Neutrophil (primary cell): ENCODE results near the gene ASXL2.

Source experiments
- H3K27ac ChIP-seq: fragments of 200-600 bp; sonication (generic); 2 replicates; pipeline ENCODE4 v1.5.1; 2016; ENCODE audit warnings: mild to moderate bottlenecking, moderate library complexity
- H3K27me3 ChIP-seq: fragments of 200-600 bp; sonication (generic); 2 replicates; pipeline ENCODE4 v1.6.0; 2016; ENCODE audit warnings: mild to moderate bottlenecking
- H3K36me3 ChIP-seq: fragments of 200-600 bp; sonication (generic); 2 replicates; pipeline ENCODE4 v1.5.1; 2017
- H3K4me1 ChIP-seq, 2 experiments: fragments of 200-600 bp in 1 of 2; sonication (generic) in 1 of 2; 1 replicate in 1 of 2; 2 replicates in 1 of 2; pipeline versions ENCODE4 v1.5.1 to v1.6.1; 2013 to 2016; ENCODE audit warnings: low read depth in 1 of 2, low read length in 1 of 2, mild to moderate bottlenecking in 1 of 2, moderate library complexity in 1 of 2; ENCODE audit not compliant: control insufficient read depth in 1 of 2, insufficient read depth in 1 of 2
- H3K4me3 ChIP-seq, 2 experiments: fragments of 200-600 bp in 1 of 2; sonication (generic) in 1 of 2; 1 replicate in 1 of 2; 2 replicates in 1 of 2; pipeline ENCODE4 v1.5.1; 2013 to 2016; ENCODE audit warnings: low read depth in 1 of 2, low read length in 1 of 2, mild to moderate bottlenecking in 1 of 2, moderate library complexity in 1 of 2
- H3K9me3 ChIP-seq: fragments of 200-600 bp; sonication (generic); 2 replicates; pipeline ENCODE4 v1.5.1; 2016
- CTCF ChIP-seq: fragments of 200-600 bp; sonication (generic); IDR thresholded peaks from 2 replicates; pipeline ENCODE4 v1.5.1; 2016; ENCODE audit warnings: antibody characterized with exemption

Gene ASXL2

GRCh38 chr2:25845843-25846505 lies 32.3 kb downstream of the ASXL2 start:
- no peaks in the 10 kb centered on the region for H3K9me3 ChIP-seq
- H3K27ac ChIP-seq, result no peak overlapping the region
- TF ChIP-seq CTCF, result no peak
- no peak overlapping the region for H3K4me3 ChIP-seq
- H3K27me3 ChIP-seq, result no peaks in the 10 kb centered on the region
- H3K4me1 ChIP-seq, result peaks cover under 1 to 5% of the 10 kb centered on the region in 2 experiments
- H3K36me3 ChIP-seq, result peaks cover 20% of the 10 kb centered on the region

DNA sequence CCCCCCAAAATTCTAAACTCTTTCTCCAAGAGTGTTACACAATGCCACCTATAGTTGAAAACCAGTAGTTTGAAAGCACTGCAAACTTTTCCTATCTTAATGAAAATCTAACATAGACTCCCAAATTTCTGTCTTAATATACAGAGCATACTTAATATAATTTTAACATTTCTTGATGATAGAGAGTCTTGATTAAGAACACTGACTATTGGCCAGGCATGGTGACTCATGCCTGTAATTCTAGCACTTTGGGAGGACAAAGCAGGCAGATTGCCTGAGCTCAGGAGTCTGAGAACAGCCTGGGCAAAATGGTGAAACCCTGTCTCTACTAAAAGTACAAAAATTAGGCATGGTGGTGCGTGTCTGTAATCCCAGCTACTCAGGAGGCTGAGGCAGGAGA lies 34.2 kb downstream of the ASXL2 start:
- Histone ChIP-seq H3K27me3 (no peaks in the 10 kb centered on the region), H3K4me1 (no peaks in the 10 kb centered on the region), H3K9me3 (no peaks in the 10 kb centered on the region), H3K4me3 (no peak overlapping the region), H3K27ac (no peak overlapping the region), H3K36me3 (peaks cover 20% of the 10 kb centered on the region)
- no peak for TF ChIP-seq CTCF

- no peak overlapping the region for H3K4me3 ChIP-seq
- no peaks in the 10 kb centered on the region for H3K4me1 ChIP-seq
- no peak overlapping the region for H3K27ac ChIP-seq
- no peaks in the 10 kb centered on the region for H3K27me3 ChIP-seq
- H3K36me3 ChIP-seq, result peaks cover 20% of the 10 kb centered on the region
- H3K9me3 ChIP-seq, result no peaks in the 10 kb centered on the region
- no peak for TF ChIP-seq CTCF
Observed at GRCh38 chr2:25842155-25842554, 36.1 kb downstream of the ASXL2 start.

DNA sequence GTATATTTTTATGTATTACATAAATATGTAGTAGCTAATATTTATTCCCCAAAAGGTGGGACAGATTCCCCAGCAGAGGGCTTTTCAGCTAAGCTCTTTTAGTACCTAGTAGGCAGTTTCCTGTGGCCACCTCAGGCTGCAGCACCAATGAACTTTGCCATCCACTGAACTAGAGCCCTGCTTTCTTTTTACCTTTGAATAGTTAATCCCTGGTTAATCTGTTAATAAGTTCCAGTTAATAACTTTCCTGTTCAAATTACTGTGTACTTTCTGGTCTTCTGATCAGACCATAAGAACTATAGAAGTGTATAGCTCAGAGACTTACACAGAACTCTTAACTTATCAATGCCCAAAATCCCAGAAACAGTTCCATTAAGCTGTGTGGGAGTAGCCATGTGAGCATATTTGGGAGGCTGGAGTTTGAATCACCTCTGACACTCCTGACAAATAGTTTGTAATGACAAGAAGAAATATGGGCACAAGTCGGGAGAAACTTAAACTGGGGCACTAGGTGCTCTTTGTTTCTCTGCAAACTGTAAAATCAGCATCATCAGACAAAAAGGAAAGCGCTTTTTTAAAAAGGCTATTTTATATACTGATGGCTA lies 40.0 kb downstream of the ASXL2 start:
- H3K4me3 ChIP-seq, result no peak overlapping the region
- TF ChIP-seq CTCF, result no peak
- no peak overlapping the region for H3K27ac ChIP-seq
- no peaks in the 10 kb centered on the region for H3K4me1 ChIP-seq
- H3K27me3 ChIP-seq, result no peaks in the 10 kb centered on the region
- peaks cover 2% of the 10 kb centered on the region for H3K36me3 ChIP-seq
- no peaks in the 10 kb centered on the region for H3K9me3 ChIP-seq

- TF ChIP-seq CTCF, result no peak
- Histone ChIP-seq H3K27ac (no peak overlapping the region), H3K9me3 (no peaks in the 10 kb centered on the region), H3K4me1 (no peaks in the 10 kb centered on the region), H3K36me3 (no peaks in the 10 kb centered on the region), H3K27me3 (no peaks in the 10 kb centered on the region), H3K4me3 (no peak overlapping the region)
Observed at GRCh38 chr2:25835906-25836305, 42.4 kb downstream of the ASXL2 start.
